Stomach (tissue), 9 donors: ENCODE measurements around the gene CDC20B. TPM values are rescaled to one million over a fixed set of nuclear protein-coding genes. Genes with fewer than 3 reads are reported as not detected.

Experiments
- DNase-seq, 2 donors: peaks; one replicate each; pipeline versions ENCODE4 v3.0.0 to v3.0.0-alpha.2; 2013 to 2019
- H3K27ac ChIP-seq, 5 donors: fragments of 200-600 bp in 4 of 5; sonication (generic) in 4 of 5; one replicate each; pipeline ENCODE4 v1.5.1; 2013 to 2019; ENCODE audit warnings: mild to moderate bottlenecking in 1 of 5, moderate library complexity in 1 of 5
- H3K27me3 ChIP-seq, 3 donors: fragments of 200-600 bp; sonication (generic); one replicate each; pipeline ENCODE4 v1.5.1; 2017 to 2019; ENCODE audit warnings: mixed run types in 1 of 3
- H3K36me3 ChIP-seq, 4 donors: fragments of 200-600 bp; sonication (generic); 1 replicate in 3 of 4; 2 replicates in 1 of 4; pipeline ENCODE4 v1.5.1; 2016 to 2019
- H3K4me1 ChIP-seq, 4 donors: fragments of 200-600 bp; sonication (generic); one replicate each; pipeline ENCODE4 v1.5.1; 2016 to 2019
- H3K4me3 ChIP-seq, 4 donors: fragments of 200-600 bp; sonication (generic) in 3 of 4; one replicate each; pipeline ENCODE4 v1.5.1; 2016 to 2019; ENCODE audit warnings: mild to moderate bottlenecking in 1 of 4
- H3K9me3 ChIP-seq, 4 donors: fragments of 200-600 bp; sonication (generic); one replicate each; pipeline ENCODE4 v1.5.1; 2016 to 2019
- EP300 ChIP-seq: sonication (generic); formaldehyde crosslinking; IDR thresholded peaks from one replicate; pipeline ENCODE4 v1.6.1; 2017; ENCODE audit warnings: antibody characterized with exemption
- POLR2A ChIP-seq, 4 donors: fragments of 450-650 bp; IDR thresholded peaks; one replicate each; pipeline ENCODE4 v1.6.1; 2016; ENCODE audit warnings: antibody characterized with exemption in 4 of 4, control low read depth in 2 of 4, mild to moderate bottlenecking in 1 of 4, moderate library complexity in 1 of 4
- POLR2AphosphoS5 ChIP-seq, 3 donors: sonication (generic); formaldehyde crosslinking; IDR thresholded peaks; one replicate each; pipeline ENCODE4 v1.6.1; 2016; ENCODE audit warnings: antibody characterized with exemption in 3 of 3
- WGBS, 5 donors: extraction: QIAGEN DNeasy Blood & Tissue Kit in 3 of 5; methylation state at CpG; one replicate each; pipeline versions ENCODE4 v1.1.5 to v1.1.7; 2013 to 2018; 5-methylcytosine and 5-hydroxymethylcytosine counted together
- intact Hi-C: fragments of 100-400 bp; cut with DNase I; formaldehyde crosslinking; loops from one replicate; pipeline ENCODE4 v1.15.1; 2023; ENCODE audit warnings: low total_unique reads
- polyA plus RNA-seq, 3 donors: library from polyadenylated mRNA; stranded (reverse); fragments of 200-250 nt; gene quantifications; one replicate each; pipeline ENCODE4 v1.2.3, GENCODE V29; 2013
- total RNA-seq, 5 donors: library from RNA; depleted of rRNA; stranded (reverse); fragments of >200 nt; gene quantifications; one replicate each; pipeline versions ENCODE4 v1.1.0 to v1.2.3, GENCODE V29; 2014 to 2016
- TF ChIP-seq, protein P1 (sequence below), 7 experiments: fragments of 450-650 bp in 4 of 7; fragments of 200-600 bp in 3 of 7; sonication (generic) in 3 of 7; IDR thresholded peaks; one replicate each; pipeline ENCODE4 v1.5.1; 2016 to 2019; ENCODE audit warnings: antibody characterized with exemption in 7 of 7, control low read depth in 2 of 7, mild to moderate bottlenecking in 1 of 7
- donor health status: healthy with polysubstance abuse.
- donor health status: Bipolar disorder and iron deficiency.
- donor health status: healthy.

Gene CDC20B
- total and polyA plus RNA-seq, 8 donors, result not detected

DNA sequence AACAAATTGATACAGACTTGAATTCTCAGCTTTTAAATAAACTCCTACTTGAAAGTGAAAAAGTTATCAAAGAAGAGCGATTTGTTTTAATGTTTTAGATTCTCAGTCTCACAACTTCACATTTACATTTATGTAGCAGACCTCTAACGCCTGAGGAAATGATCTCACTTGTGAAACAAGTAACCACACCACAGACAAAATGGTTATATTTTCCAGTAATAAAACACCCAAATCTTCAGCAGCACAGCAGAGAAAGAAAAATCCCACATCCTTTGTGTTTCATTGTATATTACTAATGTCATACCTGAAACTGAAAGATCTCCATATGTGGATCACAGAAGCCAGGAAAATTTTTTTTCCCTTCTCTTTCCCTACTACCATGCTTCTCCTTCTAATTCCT is 100.3 kb downstream of the CDC20B start:
- intact Hi-C loops, result no loop called here
- TF ChIP-seq POLR2A (IDR thresholded peaks at IDR 0.05), result no peak
- no peak for TF ChIP-seq EP300
- TF ChIP-seq POLR2AphosphoS5 (IDR thresholded peaks at IDR 0.05), result no peak
- TF ChIP-seq, protein P1, sequence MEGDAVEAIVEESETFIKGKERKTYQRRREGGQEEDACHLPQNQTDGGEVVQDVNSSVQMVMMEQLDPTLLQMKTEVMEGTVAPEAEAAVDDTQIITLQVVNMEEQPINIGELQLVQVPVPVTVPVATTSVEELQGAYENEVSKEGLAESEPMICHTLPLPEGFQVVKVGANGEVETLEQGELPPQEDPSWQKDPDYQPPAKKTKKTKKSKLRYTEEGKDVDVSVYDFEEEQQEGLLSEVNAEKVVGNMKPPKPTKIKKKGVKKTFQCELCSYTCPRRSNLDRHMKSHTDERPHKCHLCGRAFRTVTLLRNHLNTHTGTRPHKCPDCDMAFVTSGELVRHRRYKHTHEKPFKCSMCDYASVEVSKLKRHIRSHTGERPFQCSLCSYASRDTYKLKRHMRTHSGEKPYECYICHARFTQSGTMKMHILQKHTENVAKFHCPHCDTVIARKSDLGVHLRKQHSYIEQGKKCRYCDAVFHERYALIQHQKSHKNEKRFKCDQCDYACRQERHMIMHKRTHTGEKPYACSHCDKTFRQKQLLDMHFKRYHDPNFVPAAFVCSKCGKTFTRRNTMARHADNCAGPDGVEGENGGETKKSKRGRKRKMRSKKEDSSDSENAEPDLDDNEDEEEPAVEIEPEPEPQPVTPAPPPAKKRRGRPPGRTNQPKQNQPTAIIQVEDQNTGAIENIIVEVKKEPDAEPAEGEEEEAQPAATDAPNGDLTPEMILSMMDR (IDR thresholded peaks at IDR 0.05), result no peak
- WGBS, 5 donors, result 59 to 79% (median 65%) methylated on average over 2 of the region's 2 CpGs
- H3K27ac ChIP-seq, result no peak overlapping the region
- no peaks in the 10 kb centered on the region for H3K4me1 ChIP-seq
- H3K9me3 ChIP-seq, result no peaks in the 10 kb centered on the region
- H3K36me3 ChIP-seq, result no peaks in the 10 kb centered on the region
- H3K27me3 ChIP-seq, result no peaks in the 10 kb centered on the region
- peak in 1 of 2 donors; percentile 26 for DNase-seq
- no peak overlapping the region for H3K4me3 ChIP-seq

DNA sequence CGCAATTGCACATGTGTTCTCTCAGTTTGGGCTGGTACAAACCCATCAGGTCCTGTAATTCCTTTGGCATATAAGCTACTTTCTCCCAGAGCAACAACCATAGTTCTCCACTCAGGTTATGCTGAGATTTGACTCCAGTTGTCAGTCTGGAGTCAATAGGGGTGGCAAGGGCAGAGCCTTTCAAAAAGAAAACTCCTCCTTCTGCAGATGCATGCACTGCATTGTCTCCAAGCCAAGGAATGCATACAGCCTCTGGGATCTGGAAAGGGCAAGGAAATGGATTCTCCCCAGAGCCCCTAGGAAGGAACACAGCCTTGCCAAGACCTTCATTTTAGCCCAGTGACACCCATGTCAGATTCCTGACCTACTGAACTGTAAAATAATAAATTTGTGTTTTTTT is 101.6 kb downstream of the CDC20B start:
- no peaks in the 10 kb centered on the region for H3K9me3 ChIP-seq
- TF ChIP-seq, protein P1 (IDR thresholded peaks at IDR 0.05), result no peak
- TF ChIP-seq POLR2A (IDR thresholded peaks at IDR 0.05), result no peak
- TF ChIP-seq POLR2AphosphoS5 (IDR thresholded peaks at IDR 0.05), result no peak
- H3K27me3 ChIP-seq, result no peaks in the 10 kb centered on the region
- H3K27ac ChIP-seq, result no peak overlapping the region
- no peaks in the 10 kb centered on the region for H3K4me1 ChIP-seq
- H3K4me3 ChIP-seq, result no peak overlapping the region
- WGBS, 5 donors, result 86 to 97% (median 90%) methylated on average over 1 of the region's 1 CpG
- DNase-seq, result no peak
- H3K36me3 ChIP-seq, result no peaks in the 10 kb centered on the region
- intact Hi-C loops, result no loop called here

DNA sequence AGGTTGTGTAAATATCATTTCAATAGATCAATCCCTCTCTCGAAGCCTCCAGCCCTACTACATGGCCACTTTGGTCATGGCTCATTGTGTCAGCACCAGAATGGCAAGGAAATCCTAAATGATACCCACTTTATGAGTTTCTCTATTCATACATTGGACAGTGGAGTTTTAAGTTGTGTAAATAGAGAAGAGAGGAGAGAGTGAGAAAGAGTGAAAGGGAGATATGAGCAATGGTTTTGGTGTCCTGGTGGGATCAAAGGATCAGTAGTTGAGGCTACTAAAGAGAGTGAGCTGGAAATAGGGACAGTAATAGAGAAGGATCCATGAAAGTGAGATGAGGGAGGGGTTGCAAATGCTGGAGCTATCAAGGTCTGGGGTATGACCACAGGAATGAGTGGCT is 102.0 kb downstream of the CDC20B start:
- Histone ChIP-seq H3K27me3 (no peaks in the 10 kb centered on the region), H3K27ac (no peak overlapping the region), H3K4me1 (no peaks in the 10 kb centered on the region), H3K4me3 (no peak overlapping the region), H3K9me3 (no peaks in the 10 kb centered on the region), H3K36me3 (no peaks in the 10 kb centered on the region)
- DNase-seq, result no peak
- WGBS, 5 donors, result 69 to 88% (median 85%) methylated on average over 1 of the region's 1 CpG
- intact Hi-C loops, result no loop called here
- no peak for TF ChIP-seq POLR2AphosphoS5 (IDR thresholded peaks at IDR 0.05)
- TF ChIP-seq, protein P1 (IDR thresholded peaks at IDR 0.05), result no peak
- TF ChIP-seq EP300, result no peak
- no peak for TF ChIP-seq POLR2A (IDR thresholded peaks at IDR 0.05)

GRCh38 chr5:55066277-55066676 is 106.7 kb downstream of the CDC20B start:
- DNase-seq, result no peak
- 93 to 99% (median 96%) methylated on average over 3 of the region's 3 CpGs for WGBS, 5 donors

DNA sequence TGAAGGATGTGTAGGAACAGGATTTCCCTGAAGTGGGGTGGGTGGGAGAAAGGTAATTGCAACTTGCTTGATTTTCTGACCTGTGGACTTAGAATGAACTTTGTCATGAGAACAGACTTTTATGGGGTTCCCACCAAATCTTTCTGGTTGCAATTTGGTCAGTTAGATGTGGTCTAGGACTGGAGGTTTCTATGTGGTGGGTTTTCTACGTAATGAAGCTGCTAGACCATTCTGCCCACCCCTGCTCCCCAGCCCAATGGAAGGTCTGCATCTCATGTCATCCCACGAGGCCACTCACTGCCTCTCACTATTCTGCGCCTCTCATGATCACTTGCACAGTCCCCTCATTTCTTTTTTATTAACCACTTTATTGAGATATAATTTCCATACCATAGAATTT is 108.5 kb downstream of the CDC20B start:
- WGBS, 5 donors, result 67 to 86% (median 81%) methylated on average over 3 of the region's 3 CpGs

More at GRCh38 chr5:55066277-55066676, 106.7 kb downstream of the CDC20B start:
- Histone ChIP-seq H3K4me3 (no peak overlapping the region), H3K4me1 (no peaks in the 10 kb centered on the region), H3K9me3 (no peaks in the 10 kb centered on the region), H3K36me3 (no peaks in the 10 kb centered on the region), H3K27me3 (no peaks in the 10 kb centered on the region), H3K27ac (no peak overlapping the region)
- intact Hi-C loops, result no loop called here
- no peak for TF ChIP-seq EP300

More for the DNA sequence above, 108.5 kb downstream of the CDC20B start:
- no peak for DNase-seq
- intact Hi-C loops, result no loop called here
- no peak overlapping the region for H3K4me3 ChIP-seq
- TF ChIP-seq, protein P1 (IDR thresholded peaks at IDR 0.05), result no peak
- TF ChIP-seq EP300, result no peak
- TF ChIP-seq POLR2AphosphoS5 (IDR thresholded peaks at IDR 0.05), result no peak
- no peak for TF ChIP-seq POLR2A (IDR thresholded peaks at IDR 0.05)
- no peaks in the 10 kb centered on the region for H3K9me3 ChIP-seq
- no peak overlapping the region for H3K27ac ChIP-seq
- no peaks in the 10 kb centered on the region for H3K27me3 ChIP-seq
- H3K4me1 ChIP-seq, result no peaks in the 10 kb centered on the region
- no peaks in the 10 kb centered on the region for H3K36me3 ChIP-seq
